K562 (cell line): ENCODE results near the gene KCNK1. TPM values are rescaled to one million over a fixed set of nuclear protein-coding genes. Genes with fewer than 3 reads are reported as not detected.

Source experiments
- ATF4 ChIP-seq: fragments of 450-650 bp; formaldehyde crosslinking; IDR thresholded peaks from 2 replicates; pipeline ENCODE4 v1.4.0; 2022; ENCODE audit warnings: mild to moderate bottlenecking, moderate library complexity
- JUND ChIP-seq, 2 experiments: IDR thresholded peaks; 2 replicates in 1 of 2; 3 replicates in 1 of 2; pipeline ENCODE4 v1.6.1; 2011; ENCODE audit warnings: borderline replicate concordance in 2 of 2, low read depth in 2 of 2, low read length in 2 of 2, improper control_type of control experiment in 1 of 2, missing biosample characterization in 1 of 2, missing genetic modification characterization in 1 of 2, missing genetic modification reagents in 1 of 2
- LEF1 ChIP-seq: fragments of 450-650 bp; IDR thresholded peaks from 2 replicates; pipeline ENCODE4 v1.6.1; 2016; ENCODE audit warnings: mild to moderate bottlenecking
- MAZ ChIP-seq, 2 experiments: fragments of 450-650 bp in 1 of 2; sonication (generic) in 1 of 2; formaldehyde crosslinking; IDR thresholded peaks in 1 of 2; conservative IDR thresholded peaks in 1 of 2; 2 replicates each; pipeline versions ENCODE4 v1.4.0 to v1.5.0; 2020; ENCODE audit warnings: mild to moderate bottlenecking in 1 of 2, missing genetic modification reagents in 1 of 2
- NCOR1 ChIP-seq: fragments of 450-650 bp; IDR thresholded peaks from 2 replicates; pipeline ENCODE4 v1.6.1; 2016; ENCODE audit warnings: mild to moderate bottlenecking, moderate library complexity
- NR1H2 ChIP-seq: sonication (generic); formaldehyde crosslinking; IDR thresholded peaks from 2 replicates; pipeline ENCODE4 v1.4.0; 2020; ENCODE audit warnings: mild to moderate bottlenecking, missing genetic modification reagents
- NR2C1 ChIP-seq, 2 experiments: fragments of 450-650 bp; IDR thresholded peaks; 2 replicates each; pipeline ENCODE4 v1.6.1; 2017; ENCODE audit warnings: mild to moderate bottlenecking in 2 of 2, antibody characterized with exemption in 1 of 2, inconsistent platforms in 1 of 2, missing compliant biosample characterization in 1 of 2, missing genetic modification characterization in 1 of 2
- NR3C1 ChIP-seq: sonication (generic); formaldehyde crosslinking; IDR thresholded peaks from 2 replicates; pipeline ENCODE4 v1.8.1; 2022; ENCODE audit warnings: missing genetic modification reagents
- PHF8 ChIP-seq: fragments of 200-600 bp; sonication (generic); IDR thresholded peaks from 2 replicates; pipeline ENCODE4 v1.6.1; 2012; ENCODE audit warnings: mixed run types, mild to moderate bottlenecking, inconsistent platforms, low read length, moderate library complexity, borderline replicate concordance
- POLR2A ChIP-seq: fragments of 450-650 bp; conservative IDR thresholded peaks from 2 replicates; pipeline ENCODE4 v1.6.1; 2016
- POLR2G ChIP-seq: fragments of 200-400 bp; formaldehyde crosslinking; IDR thresholded peaks from 2 replicates; pipeline ENCODE4 v1.6.1; 2017; ENCODE audit warnings: low read depth, mild to moderate bottlenecking, antibody characterized with exemption, low read length, moderate library complexity
- PPARD ChIP-seq: fragments of 250-450 bp; sonication (Bioruptor Pico); IDR thresholded peaks from 2 replicates; pipeline ENCODE4 v1.8.0; 2022; ENCODE audit warnings: inconsistent platforms, mild to moderate bottlenecking, moderate library complexity
- TEAD4 ChIP-seq, 2 experiments: sonication (generic) in 1 of 2; formaldehyde crosslinking in 1 of 2; IDR thresholded peaks; 2 replicates each; pipeline versions ENCODE4 v1.6.1 to v1.8.0; 2012 to 2022; ENCODE audit warnings: borderline replicate concordance in 1 of 2, inconsistent platforms in 1 of 2, low read length in 1 of 2, mild to moderate bottlenecking in 1 of 2, missing genetic modification reagents in 1 of 2
- THRB ChIP-seq: fragments of 450-650 bp; formaldehyde crosslinking; conservative IDR thresholded peaks from 2 replicates; pipeline ENCODE4 v1.4.0; 2022; ENCODE audit warnings: mild to moderate bottlenecking, missing genetic modification characterization
- TRIM24 ChIP-seq, 2 experiments: fragments of 450-650 bp; IDR thresholded peaks; 2 replicates each; pipeline ENCODE4 v1.6.1; 2016
- YY1 ChIP-seq, 3 experiments: IDR thresholded peaks; 2 replicates each; pipeline ENCODE4 v1.6.1; 2011; ENCODE audit warnings: low read length in 2 of 3, mild to moderate bottlenecking in 2 of 3, moderate library complexity in 2 of 3, borderline replicate concordance in 1 of 3, control low read depth in 1 of 3, low read depth in 1 of 3; ENCODE audit not compliant: insufficient read depth in 3 of 3, insufficient replicate concordance in 2 of 3, control insufficient read depth in 1 of 3, insufficient read length in 1 of 3; ENCODE audit errors: extremely low read depth in 1 of 3
- ZNF121 ChIP-seq: sonication (generic); formaldehyde crosslinking; conservative IDR thresholded peaks from 2 replicates; pipeline ENCODE4 v1.8.0; 2022; ENCODE audit warnings: missing genetic modification reagents
- ZNF696 ChIP-seq: fragments of 250-450 bp; sonication (Bioruptor Pico); conservative IDR thresholded peaks from 2 replicates; pipeline ENCODE4 v1.4.0; 2020; ENCODE audit warnings: mild to moderate bottlenecking, moderate library complexity
- ZNF830 ChIP-seq: fragments of 250-450 bp; sonication (Bioruptor Pico); IDR thresholded peaks from 2 replicates; pipeline ENCODE4 v1.5.0; 2021; ENCODE audit warnings: mild to moderate bottlenecking
- polyA plus RNA-seq, 8 experiments: library from polyadenylated mRNA; depleted of rRNA in 4 of 8; stranded (reverse) in 5 of 8; unstranded in 3 of 8; fragments of >200 nt; fragmentation: Nextera tagmentation in 2 of 8; fragmentation: Illumina TruSeq in 1 of 8; extraction: Ambion mirVana in 2 of 8; extraction: Trizol in 1 of 8; gene quantifications; 2 replicates each; pipeline versions ENCODE4 v1.2.1 to v1.2.3, GENCODE V29; 2011 to 2014; ENCODE audit warnings: inconsistent platforms in 1 of 8, missing spikeins in 1 of 8
- total RNA-seq, 7 experiments: library from RNA; depleted of rRNA in 6 of 7; stranded (reverse); fragments of >200 nt in 6 of 7; fragmentation: Illumina TruSeq in 2 of 7; extraction: Trizol in 2 of 7; gene quantifications; 2 replicates each; pipeline versions ENCODE4 v1.2.1 to v1.2.3, GENCODE V29; 2011 to 2021; ENCODE audit warnings: low replicate concordance in 1 of 7
- TF ChIP-seq, protein P1 (sequence below): sonication (generic); formaldehyde crosslinking; IDR thresholded peaks from 2 replicates; pipeline ENCODE4 v1.8.0; 2022; ENCODE audit warnings: mild to moderate bottlenecking, missing genetic modification reagents
- TF ChIP-seq, protein P2 (sequence below): IDR thresholded peaks from 3 replicates; pipeline ENCODE4 v1.6.1; 2011; ENCODE audit warnings: borderline replicate concordance, mild to moderate bottlenecking; ENCODE audit not compliant: insufficient read length, insufficient read depth
- TF ChIP-seq, protein P3 (sequence below), 2 experiments: fragments of 450-650 bp in 1 of 2; sonication (generic) in 1 of 2; formaldehyde crosslinking; conservative IDR thresholded peaks; 2 replicates each; pipeline versions ENCODE4 v1.4.0 to v1.8.1; 2020 to 2022; ENCODE audit warnings: mild to moderate bottlenecking in 1 of 2, missing genetic modification reagents in 1 of 2

Gene KCNK1
- total and polyA plus RNA-seq, 9 of the 15 experiments (the other 6 are each of a cell fraction or from before 2014, with no cell fraction given): 3.1 to 22.7 (median 6.0) TPM

DNA sequence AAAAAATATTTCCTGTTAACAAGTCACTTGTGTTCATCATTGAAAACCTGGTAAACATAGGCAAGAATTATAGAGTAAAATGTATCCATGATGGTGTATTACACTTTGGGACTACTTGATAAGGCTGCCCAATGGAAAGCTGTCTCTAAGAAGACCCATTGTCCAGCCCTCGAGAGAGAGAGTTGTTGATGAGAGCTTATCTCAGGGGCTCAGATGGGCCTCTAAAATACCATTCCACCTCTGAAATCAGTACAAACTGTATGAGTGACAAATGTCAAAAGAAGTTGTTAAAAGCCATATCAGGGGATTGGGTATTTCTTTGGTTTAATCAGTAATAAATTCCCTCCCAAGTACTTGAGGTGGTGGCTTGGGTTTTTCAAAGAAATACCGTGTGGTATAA is 96.1 kb downstream of the KCNK1 start (continued):
- no peak for TF ChIP-seq THRB (CRISPR knock-in tag)
- TF ChIP-seq ZNF830 (CRISPR knock-in tag): no peak
- no peak for TF ChIP-seq NR1H2 (CRISPR knock-in tag)
- TF ChIP-seq, protein P1, sequence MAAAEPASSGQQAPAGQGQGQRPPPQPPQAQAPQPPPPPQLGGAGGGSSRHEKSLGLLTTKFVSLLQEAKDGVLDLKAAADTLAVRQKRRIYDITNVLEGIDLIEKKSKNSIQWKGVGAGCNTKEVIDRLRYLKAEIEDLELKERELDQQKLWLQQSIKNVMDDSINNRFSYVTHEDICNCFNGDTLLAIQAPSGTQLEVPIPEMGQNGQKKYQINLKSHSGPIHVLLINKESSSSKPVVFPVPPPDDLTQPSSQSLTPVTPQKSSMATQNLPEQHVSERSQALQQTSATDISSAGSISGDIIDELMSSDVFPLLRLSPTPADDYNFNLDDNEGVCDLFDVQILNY (CRISPR knock-in tag): no peak
- TF ChIP-seq, protein P2, sequence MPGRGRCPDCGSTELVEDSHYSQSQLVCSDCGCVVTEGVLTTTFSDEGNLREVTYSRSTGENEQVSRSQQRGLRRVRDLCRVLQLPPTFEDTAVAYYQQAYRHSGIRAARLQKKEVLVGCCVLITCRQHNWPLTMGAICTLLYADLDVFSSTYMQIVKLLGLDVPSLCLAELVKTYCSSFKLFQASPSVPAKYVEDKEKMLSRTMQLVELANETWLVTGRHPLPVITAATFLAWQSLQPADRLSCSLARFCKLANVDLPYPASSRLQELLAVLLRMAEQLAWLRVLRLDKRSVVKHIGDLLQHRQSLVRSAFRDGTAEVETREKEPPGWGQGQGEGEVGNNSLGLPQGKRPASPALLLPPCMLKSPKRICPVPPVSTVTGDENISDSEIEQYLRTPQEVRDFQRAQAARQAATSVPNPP: no peak
- TF ChIP-seq PPARD: no peak
- TF ChIP-seq POLR2A: no peak
- no peak for TF ChIP-seq POLR2G
- TF ChIP-seq NR3C1 (CRISPR knock-in tag): no peak
- peak; percentile 53 for TF ChIP-seq LEF1
- TF ChIP-seq YY1 (IDR thresholded peaks at IDR 0.05; ENCODE audit: borderline replicate concordance in 1 of 3, control insufficient read depth in 1 of 3, extremely low read depth in 1 of 3, insufficient read depth in 3 of 3, insufficient read length in 1 of 3, insufficient replicate concordance in 2 of 3, low read depth in 1 of 3, low read length in 2 of 3): no peak
- TF ChIP-seq, protein P3, sequence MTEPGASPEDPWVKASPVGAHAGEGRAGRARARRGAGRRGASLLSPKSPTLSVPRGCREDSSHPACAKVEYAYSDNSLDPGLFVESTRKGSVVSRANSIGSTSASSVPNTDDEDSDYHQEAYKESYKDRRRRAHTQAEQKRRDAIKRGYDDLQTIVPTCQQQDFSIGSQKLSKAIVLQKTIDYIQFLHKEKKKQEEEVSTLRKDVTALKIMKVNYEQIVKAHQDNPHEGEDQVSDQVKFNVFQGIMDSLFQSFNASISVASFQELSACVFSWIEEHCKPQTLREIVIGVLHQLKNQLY (CRISPR knock-in tag; conservative IDR thresholded peaks at IDR 0.05): no peak
- no peak for TF ChIP-seq PHF8
- peak; percentile 59; the same call in 1 of the 2 replicates for TF ChIP-seq ATF4 (CRISPR knock-in tag)
- no peak for TF ChIP-seq NR2C1 (IDR thresholded peaks at IDR 0.05)
- TF ChIP-seq NR2C1 (tag; IDR thresholded peaks at IDR 0.05): no peak
- TF ChIP-seq TEAD4 (IDR thresholded peaks at IDR 0.05; ENCODE audit: low read length): peak; percentile 91
- no peak for TF ChIP-seq TEAD4 (CRISPR knock-in tag; IDR thresholded peaks at IDR 0.05; ENCODE audit: borderline replicate concordance)
- no peak for TF ChIP-seq ZNF121 (CRISPR knock-in tag)
- TF ChIP-seq ZNF696: no peak
- peak; percentile 63 to 65; a peak in 3 of 4 replicates for TF ChIP-seq TRIM24 (IDR thresholded peaks at IDR 0.05)
- TF ChIP-seq JUND (IDR thresholded peaks at IDR 0.05; ENCODE audit: borderline replicate concordance, low read depth, low read length): peak; percentile 37; the same call in 1 of the 2 replicates
- peak; percentile 31; the same call in 1 of the 3 replicates for TF ChIP-seq JUND (tag; IDR thresholded peaks at IDR 0.05; ENCODE audit: borderline replicate concordance, low read depth, low read length)
- TF ChIP-seq MAZ (CRISPR knock-in tag; conservative IDR thresholded peaks at IDR 0.05 in 1 of 2, IDR thresholded peaks at IDR 0.05 in 1 of 2): 0 out of 4 replicates have a peak, but pooled peaks have one; percentile 15 to 17
- peak; percentile 86 for TF ChIP-seq NCOR1
